HG03442 (cell line): ENCODE measurements around the gene ABCA5.
A peak's percentile ranks its signal among the peaks of the same experiment; 100 is the strongest.

Experiments used
- ATAC-seq: cut with Tn5 transposase; IDR thresholded peaks from one replicate; pipeline ENCODE4 v1.9.1; 2021; ENCODE audit warnings: mild to moderate bottlenecking, moderate library complexity; ENCODE audit not compliant: unreplicated experiment

The ABCA5 gene

GRCh38 chr17:69267219-69267618 lies 59.7 kb downstream of the ABCA5 start:
- ATAC-seq: no peak

GRCh38 chr17:69265873-69266272 lies 61.1 kb downstream of the ABCA5 start:
- ATAC-seq: no peak

DNA sequence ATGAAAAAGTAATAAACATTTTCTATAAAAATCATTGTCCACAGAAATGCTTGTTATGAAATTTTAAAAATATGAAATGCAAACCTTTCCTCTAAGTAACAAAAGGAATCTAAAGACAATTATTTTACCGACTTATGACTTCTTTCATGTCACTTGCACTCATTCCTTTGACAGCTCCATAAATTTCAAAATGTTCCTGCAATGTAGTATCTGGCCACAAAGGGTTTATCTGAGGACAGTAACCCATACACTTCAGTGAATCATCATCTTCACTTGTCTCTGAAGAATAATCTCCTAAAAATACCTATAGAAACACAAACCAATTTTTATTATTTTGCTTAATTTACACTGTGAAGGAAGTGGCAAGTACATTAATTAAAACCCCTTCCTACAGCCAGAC lies 72.7 kb downstream of the ABCA5 start:
- ATAC-seq: no peak

DNA sequence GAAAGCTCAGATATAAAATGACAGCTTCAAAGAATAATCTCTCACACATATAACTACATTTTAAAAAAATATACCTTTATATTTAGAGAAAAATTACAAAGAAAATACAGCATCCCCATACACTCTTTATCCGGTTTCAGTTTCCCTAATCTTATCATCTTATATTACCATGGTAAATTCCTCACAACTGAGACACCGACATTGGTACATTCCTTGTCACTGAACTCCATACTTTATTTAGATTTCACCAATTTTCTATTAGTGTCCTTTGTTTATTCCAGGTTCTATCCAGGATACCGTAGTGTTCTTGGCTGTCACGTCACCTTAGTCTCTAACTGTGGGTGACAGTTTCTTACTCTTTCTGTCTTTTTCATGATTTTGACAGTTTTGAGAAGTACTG lies 76.3 kb downstream of the ABCA5 start:
- ATAC-seq: no peak

- no peak for ATAC-seq
Measured at GRCh38 chr17:69246726-69247375, 80.1 kb downstream of the ABCA5 start.

GRCh38 chr17:69246202-69246601 lies 80.7 kb downstream of the ABCA5 start:
- no peak for ATAC-seq

- no peak for ATAC-seq
Measured at GRCh38 chr17:69245617-69246016, 81.3 kb downstream of the ABCA5 start.

- ATAC-seq: no peak
Measured at GRCh38 chr17:69239611-69240600, 87.0 kb downstream of the ABCA5 start.

GRCh38 chr17:69236946-69237345 lies 90.0 kb downstream of the ABCA5 start:
- no peak for ATAC-seq

DNA sequence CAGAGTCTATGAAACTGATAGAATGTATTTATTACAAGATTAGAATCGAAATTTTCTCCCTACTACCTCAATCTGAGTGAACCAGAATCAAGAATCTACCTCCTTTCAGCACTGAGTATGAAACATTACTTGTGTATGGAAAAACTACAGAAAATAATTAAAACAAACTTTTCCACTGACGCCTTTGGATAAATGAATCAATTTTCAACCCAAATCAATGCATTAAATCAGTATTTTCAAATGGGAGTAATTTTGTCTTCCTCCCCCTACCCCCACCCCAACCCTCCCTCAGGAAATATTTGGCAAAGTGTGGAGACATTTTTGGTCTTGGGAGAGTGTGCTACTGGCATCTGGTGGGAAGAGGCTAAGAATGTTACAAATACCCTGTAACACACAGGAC lies 90.5 kb downstream of the ABCA5 start:
- ATAC-seq: no peak

DNA sequence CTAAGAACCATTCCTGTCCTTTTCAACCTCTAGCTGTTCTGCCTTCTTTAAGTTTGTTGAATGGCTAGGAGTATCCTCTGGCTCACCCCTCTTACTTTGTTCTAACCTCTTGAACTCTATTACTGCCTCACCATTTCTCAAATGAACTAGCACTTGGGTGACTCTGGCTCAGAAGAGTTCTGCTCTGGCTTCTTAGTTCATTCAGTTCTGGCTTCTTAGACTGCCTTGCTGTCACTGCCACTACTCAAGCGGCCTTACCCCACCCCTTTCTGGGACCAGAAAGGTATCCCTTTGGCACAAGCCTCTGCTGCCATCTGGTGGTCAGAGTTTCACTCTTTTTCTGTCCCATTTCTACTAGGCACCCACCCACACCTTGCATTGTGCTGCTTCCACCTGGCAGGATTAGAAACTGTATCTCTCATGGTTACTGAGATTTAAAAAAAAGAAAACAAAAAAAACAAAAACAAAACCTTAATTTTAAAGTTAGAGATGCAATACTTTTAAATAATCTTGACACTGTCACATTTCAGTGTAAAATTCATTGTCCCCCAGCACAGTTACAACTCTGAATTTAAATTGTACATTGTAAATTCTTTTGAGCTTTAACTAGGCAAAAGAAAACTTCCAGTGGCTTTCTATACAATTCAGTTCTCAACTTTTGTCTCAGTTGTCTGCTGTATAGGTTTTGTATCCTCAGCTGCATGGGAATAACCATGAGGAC lies 91.4 kb downstream of the ABCA5 start:
- peak; percentile 85 for ATAC-seq

- ATAC-seq: no peak
Measured at GRCh38 chr17:69232650-69233049, 94.3 kb downstream of the ABCA5 start.

DNA sequence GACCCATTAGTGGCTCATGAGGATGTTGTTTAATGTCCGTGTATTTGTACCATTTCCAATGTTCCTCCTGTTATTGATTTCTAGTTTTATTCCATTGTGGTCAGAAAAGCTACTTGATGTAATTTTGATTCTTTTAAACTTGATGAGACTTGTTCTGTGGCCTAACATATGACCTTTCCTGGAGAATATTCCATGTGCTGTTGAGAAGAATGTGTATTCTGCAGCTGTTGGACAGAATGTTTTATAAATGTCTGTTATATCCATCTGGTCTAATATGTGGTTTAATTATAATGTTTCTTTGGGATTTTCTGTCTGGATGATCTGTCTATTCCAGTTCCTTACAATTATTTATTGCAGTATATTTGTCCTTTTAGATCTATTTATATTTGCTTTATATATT lies 95.4 kb downstream of the ABCA5 start:
- ATAC-seq: no peak

DNA sequence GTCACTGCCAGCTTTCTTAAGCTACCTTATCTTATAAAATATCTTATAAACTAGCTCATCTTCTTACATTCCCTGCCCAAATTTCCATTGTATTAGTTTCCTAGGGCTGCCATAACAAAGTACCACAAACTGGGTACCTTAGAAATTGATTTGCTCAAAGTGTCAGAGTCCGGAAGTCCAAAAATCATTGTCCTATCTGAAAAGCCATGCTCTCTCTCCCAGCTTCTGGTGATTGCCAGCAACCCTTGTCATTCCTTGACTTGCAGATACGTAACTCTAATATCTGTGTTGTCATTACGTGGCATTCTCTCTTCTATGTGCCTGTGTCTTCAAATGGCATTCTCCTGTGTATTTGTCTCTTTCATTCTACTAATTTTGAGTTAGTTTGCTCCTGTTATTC lies 96.0 kb downstream of the ABCA5 start:
- ATAC-seq: no peak

DNA sequence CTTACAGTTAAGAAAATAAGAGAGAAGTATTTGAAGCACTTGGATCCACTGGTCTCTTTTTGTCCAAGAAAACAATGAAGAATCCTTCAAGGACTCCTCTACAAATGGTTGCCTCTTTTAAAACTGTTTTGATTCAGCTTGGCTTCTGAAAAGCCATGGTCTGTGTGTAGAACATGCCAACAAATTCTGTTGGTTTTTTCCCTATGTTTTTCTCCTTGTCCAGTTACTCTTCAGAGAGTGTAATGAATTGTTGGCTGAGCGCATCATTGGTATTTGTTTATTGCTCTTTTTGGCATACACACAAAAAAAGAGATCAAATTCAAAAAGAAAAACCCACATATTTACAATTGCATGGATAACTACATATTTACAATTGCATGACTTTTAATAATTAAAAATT lies 98.4 kb downstream of the ABCA5 start, which contains the start of gene ABCA10:
Gene ABCA10 (minus strand): TSS at position 249 of the 400 bp plus-strand sequence. CDS start 3,466 bp downstream, outside the sequence.
- ATAC-seq: no peak

- ATAC-seq: no peak
Measured at GRCh38 chr17:69228018-69228417, 98.9 kb downstream of the ABCA5 start.

DNA sequence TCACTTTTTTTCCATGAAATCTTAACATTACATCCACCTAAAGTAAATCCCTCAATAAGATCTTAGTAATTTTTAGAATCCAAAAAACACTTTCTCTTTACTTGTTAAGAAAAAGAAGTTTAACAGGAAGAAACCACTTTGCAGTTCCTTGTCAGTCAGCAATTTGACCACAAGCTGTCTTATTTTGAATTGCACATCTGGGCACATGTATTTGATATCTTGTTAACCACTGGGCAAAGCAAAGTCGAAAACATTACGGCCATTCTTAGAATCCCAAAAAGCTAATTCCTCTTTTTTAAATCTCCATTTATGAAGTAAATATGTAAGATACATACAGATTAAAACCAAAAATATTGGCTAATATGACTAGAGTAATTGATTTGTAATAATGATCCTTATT lies 99.4 kb downstream of the ABCA5 start:
- ATAC-seq: no peak

GRCh38 chr17:69223809-69224208 lies 103.1 kb downstream of the ABCA5 start:
- ATAC-seq: peak; percentile 93

DNA sequence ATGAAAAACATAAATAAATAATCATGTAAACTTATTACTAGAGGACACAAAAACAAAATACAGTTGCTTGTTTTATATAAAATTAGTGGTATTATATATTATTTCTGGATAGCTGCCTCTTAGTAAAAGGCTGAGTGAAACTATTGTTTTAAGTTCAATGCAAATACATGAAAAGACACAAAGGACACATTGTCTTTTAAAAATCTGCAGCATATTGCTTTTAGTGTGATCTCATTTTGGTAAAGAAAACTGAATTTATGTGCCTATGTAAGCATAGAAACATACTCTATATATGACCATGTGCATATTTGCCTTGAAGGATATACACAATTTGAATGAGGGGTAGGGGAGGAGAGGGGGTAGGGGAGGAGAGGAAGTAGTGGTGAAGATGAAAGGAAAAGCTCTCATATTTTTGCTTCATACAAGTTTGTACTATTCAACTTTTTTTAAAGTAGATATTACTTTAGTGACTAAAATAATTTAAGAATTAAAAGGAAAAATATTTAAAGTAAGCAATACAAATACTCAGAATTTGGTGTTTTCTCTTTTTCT lies 104.2 kb downstream of the ABCA5 start:
- ATAC-seq: no peak

GRCh38 chr17:69220098-69220497 lies 106.8 kb downstream of the ABCA5 start:
- ATAC-seq: no peak

GRCh38 chr17:69218986-69219385 lies 107.9 kb downstream of the ABCA5 start:
- no peak for ATAC-seq
